ENCODE data around the gene BABAM2.
"Not testable (repeated sequence)": the region's sequence is repeated elsewhere in the genome, so short reads cannot be mapped to it uniquely, and the experiment has no call there.

Gene BABAM2

GRCh38 chr2:27890146-27890923 is at the start of gene BABAM2, which contains the start of gene RBKS:
Gene BABAM2, plus strand, starts transcription at chr2:27890729. Its CDS starts 3,828 bp downstream, at chr2:27894557.
Gene RBKS, minus strand, starts transcription at chr2:27890387. Its CDS starts 42 bp downstream, at chr2:27890345.
- DNase-seq, result peak; percentile 78

GRCh38 chr2:27842894-27843293 is 47.6 kb upstream of the BABAM2 start:
- no peak for DNase-seq

- DNase-seq, result no peak
Measured at GRCh38 chr2:27843992-27844391, 46.5 kb upstream of the BABAM2 start.

GRCh38 chr2:27844821-27845255 is 45.7 kb upstream of the BABAM2 start:
- DNase-seq, result no peak

GRCh38 chr2:27847333-27847732 is 43.2 kb upstream of the BABAM2 start:
- no peak for DNase-seq

- no peak for DNase-seq
Measured at GRCh38 chr2:27849558-27850205, 40.8 kb upstream of the BABAM2 start.

- no peak for DNase-seq
Measured at GRCh38 chr2:27852691-27853090, 37.8 kb upstream of the BABAM2 start.

- no peak for DNase-seq
Measured at GRCh38 chr2:27854229-27854862, 36.2 kb upstream of the BABAM2 start.

- peak; percentile 82 for DNase-seq
Measured at GRCh38 chr2:27855476-27855875, 35.1 kb upstream of the BABAM2 start.

- no peak for DNase-seq
Measured at GRCh38 chr2:27856386-27856785, 34.1 kb upstream of the BABAM2 start.

GRCh38 chr2:27856956-27857355 is 33.6 kb upstream of the BABAM2 start:
- DNase-seq, result no peak

- DNase-seq, result peak; percentile 73
Measured at GRCh38 chr2:27857417-27858172, 32.9 kb upstream of the BABAM2 start.

GRCh38 chr2:27860111-27860510 is 30.4 kb upstream of the BABAM2 start:
- peak; percentile 79 for DNase-seq

GRCh38 chr2:27863146-27863545 is 27.4 kb upstream of the BABAM2 start:
- DNase-seq, result no peak

- not testable (repeated sequence) for DNase-seq
Measured at GRCh38 chr2:27863955-27864354, 26.6 kb upstream of the BABAM2 start.

- DNase-seq, result no peak
Measured at GRCh38 chr2:27866237-27866636, 24.3 kb upstream of the BABAM2 start.

- no peak for DNase-seq
Measured at GRCh38 chr2:27869763-27870162, 20.8 kb upstream of the BABAM2 start.

GRCh38 chr2:27870724-27871123 is 19.8 kb upstream of the BABAM2 start:
- no peak for DNase-seq

- no peak for DNase-seq
Measured at GRCh38 chr2:27871802-27872201, 18.7 kb upstream of the BABAM2 start.

- DNase-seq, result no peak
Measured at GRCh38 chr2:27873091-27873490, 17.4 kb upstream of the BABAM2 start.

- DNase-seq, result no peak
Measured at GRCh38 chr2:27875089-27875881, 15.2 kb upstream of the BABAM2 start.

GRCh38 chr2:27878825-27879224 is 11.7 kb upstream of the BABAM2 start:
- DNase-seq, result no peak
